ENCODE data around the gene NUPR1. TPM values are rescaled to one million over a fixed set of nuclear protein-coding genes. Genes with fewer than 3 reads are reported as not detected.

Gene NUPR1
- total RNA-seq, 1 donor from 2014 or later: not detected

GRCh38 chr16:28563218-28563617, 24.4 kb upstream of the NUPR1 start:
- no peaks in the 10 kb centered on the region for H3K27me3 Mint-ChIP-seq (ENCODE audit: insufficient read depth, low read depth)
- no peak overlapping the region for H3K4me3 ChIP-seq
- TF ChIP-seq EZH2phosphoT487 (IDR thresholded peaks at IDR 0.05) (no peak), EZH2 (IDR thresholded peaks at IDR 0.05) (no peak), CTCF (IDR thresholded peaks at IDR 0.05) (no peak)
- H3K4me2 ChIP-seq: no peak overlapping the region
- no peak overlapping the region for H3K27ac Mint-ChIP-seq
- H4K20me1 ChIP-seq (ENCODE audit: low read depth): no peaks in the 10 kb centered on the region
- no peak overlapping the region for H3K4me3 Mint-ChIP-seq
- no peaks in the 10 kb centered on the region for H3K4me1 Mint-ChIP-seq
- peaks cover 6% of the 10 kb centered on the region for H3K36me3 ChIP-seq
- H3K27me3 ChIP-seq: no peaks in the 10 kb centered on the region
- no peak overlapping the region for H3K27ac ChIP-seq
- H3K9ac ChIP-seq: no peak overlapping the region
- peaks cover 14% of the 10 kb centered on the region for H3K79me2 ChIP-seq (ENCODE audit: low read depth)
- DNase-seq (ENCODE audit: low spot score): no peak
- H2AFZ ChIP-seq (replicated peaks): no peak overlapping the region
- H3K9me3 Mint-ChIP-seq: peaks cover 11% of the 10 kb centered on the region
- peaks cover 23% of the 10 kb centered on the region for H3K36me3 Mint-ChIP-seq
- H3F3A ChIP-seq (ENCODE audit: low read depth): peaks cover 3% of the 10 kb centered on the region
- H3K9me3 ChIP-seq (ENCODE audit: low read depth): peaks cover 8% of the 10 kb centered on the region
- no peaks in the 10 kb centered on the region for H3K4me1 ChIP-seq

- Histone ChIP-seq H3F3A (ENCODE audit: low read depth) (peaks cover 3% of the 10 kb centered on the region), H3K4me2 (no peak overlapping the region), H3K79me2 (ENCODE audit: low read depth) (peaks cover 8% of the 10 kb centered on the region), H3K27ac (no peak overlapping the region), H3K27me3 (no peaks in the 10 kb centered on the region), H3K9me3 (ENCODE audit: low read depth) (peaks cover 5% of the 10 kb centered on the region), H3K9ac (no peak overlapping the region), H2AFZ (replicated peaks) (no peak overlapping the region), H3K36me3 (peaks cover 2% of the 10 kb centered on the region), H3K4me1 (no peaks in the 10 kb centered on the region), H4K20me1 (ENCODE audit: low read depth) (no peaks in the 10 kb centered on the region), H3K4me3 (no peak overlapping the region)
- Mint-ChIP-seq H3K36me3 (peaks cover 21% of the 10 kb centered on the region), H3K27ac (no peak overlapping the region), H3K27me3 (ENCODE audit: insufficient read depth, low read depth) (peaks cover under 1% of the 10 kb centered on the region), H3K9me3 (peaks cover 8% of the 10 kb centered on the region), H3K4me1 (no peaks in the 10 kb centered on the region), H3K4me3 (no peak overlapping the region)
- DNase-seq (ENCODE audit: low spot score): no peak
- TF ChIP-seq EZH2 (IDR thresholded peaks at IDR 0.05) (no peak), CTCF (IDR thresholded peaks at IDR 0.05) (no peak), EZH2phosphoT487 (IDR thresholded peaks at IDR 0.05) (no peak)
Observed at GRCh38 chr16:28562199-28562598, 23.4 kb upstream of the NUPR1 start.

GRCh38 chr16:28561557-28562187, 22.9 kb upstream of the NUPR1 start:
- Mint-ChIP-seq H3K9me3 (peaks cover 8% of the 10 kb centered on the region), H3K36me3 (peaks cover 21% of the 10 kb centered on the region), H3K4me1 (no peaks in the 10 kb centered on the region), H3K27me3 (ENCODE audit: insufficient read depth, low read depth) (peaks cover 2% of the 10 kb centered on the region), H3K4me3 (no peak overlapping the region), H3K27ac (no peak overlapping the region)
- Histone ChIP-seq H2AFZ (replicated peaks) (no peak overlapping the region), H3K4me1 (no peaks in the 10 kb centered on the region), H3K4me3 (no peak overlapping the region), H3K27ac (no peak overlapping the region), H3K27me3 (no peaks in the 10 kb centered on the region), H4K20me1 (ENCODE audit: low read depth) (no peaks in the 10 kb centered on the region), H3F3A (ENCODE audit: low read depth) (peaks cover 3% of the 10 kb centered on the region), H3K9me3 (ENCODE audit: low read depth) (no peaks in the 10 kb centered on the region), H3K36me3 (no peaks in the 10 kb centered on the region), H3K9ac (no peak overlapping the region), H3K79me2 (ENCODE audit: low read depth) (peaks cover 5% of the 10 kb centered on the region), H3K4me2 (no peak overlapping the region)
- no peak for DNase-seq (ENCODE audit: low spot score)
- no peak for TF ChIP-seq CTCF (IDR thresholded peaks at IDR 0.05)
- TF ChIP-seq EZH2phosphoT487 (IDR thresholded peaks at IDR 0.05): no peak
- TF ChIP-seq EZH2 (IDR thresholded peaks at IDR 0.05): no peak
